Pulmonary artery endothelial cell (primary cell): ENCODE data around the gene SPRYD4. TPM values are rescaled to one million over a fixed set of nuclear protein-coding genes. Genes with fewer than 3 reads are reported as not detected.
"Not testable (repeated sequence)": the region's sequence is repeated elsewhere in the genome, so short reads cannot be mapped to it uniquely, and the experiment has no call there.

Source experiments
- DNase-seq: peaks from one replicate; pipeline ENCODE4 v3.0.0-alpha.2; 2011; ENCODE audit warnings: low read depth, low spot score
- total RNA-seq: library from RNA; depleted of rRNA; stranded (reverse); fragments of >200 nt; gene quantifications from 2 replicates; pipeline ENCODE4 v1.2.3, GENCODE V29; 2014

Gene SPRYD4
- total RNA-seq, 1 donor from 2014 or later = 1.7 TPM

DNA sequence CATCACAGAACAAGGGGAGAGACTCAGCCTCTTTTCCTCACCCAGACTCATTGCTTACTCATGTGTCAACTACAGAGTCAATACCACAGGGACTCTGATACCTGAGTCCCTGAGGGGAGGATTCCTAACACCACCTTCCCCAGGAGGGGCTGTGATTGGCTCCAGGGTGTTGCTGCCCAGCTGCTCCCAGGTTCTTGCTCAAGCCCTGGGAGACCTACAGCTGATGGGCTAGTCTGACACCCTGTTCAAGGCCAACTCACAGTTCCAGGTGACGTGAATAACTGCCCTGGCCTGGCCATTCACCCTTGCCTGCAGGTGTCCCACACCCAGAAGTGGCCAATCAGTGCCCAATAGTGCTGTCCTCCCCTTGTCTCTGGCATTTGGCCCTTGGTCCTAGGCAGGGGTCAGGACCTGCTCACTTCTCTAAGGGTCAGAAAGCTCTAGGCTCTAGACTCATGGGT, 8.6 kb downstream of the SPRYD4 start:
- no peak for DNase-seq

DNA sequence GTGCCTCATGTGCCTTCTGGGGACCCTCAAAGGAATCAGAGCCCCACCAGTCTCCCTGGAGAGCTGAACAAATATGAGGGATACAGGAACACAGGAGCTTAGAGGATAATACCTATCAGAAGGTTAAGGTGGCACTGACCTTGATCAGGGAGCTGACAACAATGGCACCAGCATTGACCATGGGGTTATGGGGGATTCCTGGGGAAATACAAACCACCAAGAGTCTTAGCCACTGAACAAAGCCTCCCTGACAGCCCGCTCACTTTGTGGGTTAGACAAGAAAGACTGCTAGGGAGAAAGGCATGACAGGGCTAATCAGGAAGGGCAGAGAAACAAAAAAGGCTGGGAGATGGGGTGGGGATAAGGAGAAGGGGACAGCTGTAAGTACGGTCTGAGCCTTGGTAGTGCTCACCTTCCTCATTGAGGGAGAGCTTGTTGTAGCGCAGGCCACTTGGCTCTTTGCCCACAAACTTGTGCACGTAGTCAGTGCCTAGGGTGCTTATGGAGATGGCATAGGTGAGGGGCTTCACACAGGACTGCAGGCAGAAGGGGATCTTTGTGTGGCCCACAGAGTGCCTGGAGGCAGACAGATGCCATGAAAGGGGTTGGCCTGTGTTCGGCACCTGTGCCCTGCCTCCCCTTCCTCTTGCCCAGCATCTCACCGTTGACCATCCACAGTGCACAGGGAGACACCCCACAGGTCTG, 9.3 kb downstream of the SPRYD4 start:
- no peak for DNase-seq

DNA sequence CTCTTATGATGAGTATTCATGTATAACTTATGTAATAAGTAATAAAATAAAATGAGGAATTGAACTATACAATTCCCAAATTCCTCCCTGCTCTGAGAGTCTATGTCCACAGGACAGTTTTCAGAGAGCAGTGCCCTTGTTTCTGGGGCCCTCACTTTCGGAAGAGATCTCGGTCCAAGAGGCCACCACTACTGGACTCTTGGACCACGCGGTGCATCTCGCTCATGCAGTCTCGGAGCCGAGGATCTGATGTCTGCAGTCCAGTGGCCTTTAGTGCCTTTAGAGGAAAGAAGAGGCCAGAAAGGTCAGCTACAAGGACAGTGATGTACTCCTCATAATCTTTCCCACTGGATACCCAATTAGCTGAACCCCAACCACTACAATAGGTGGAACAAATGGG, 11.2 kb downstream of the SPRYD4 start:
- DNase-seq = no peak

DNA sequence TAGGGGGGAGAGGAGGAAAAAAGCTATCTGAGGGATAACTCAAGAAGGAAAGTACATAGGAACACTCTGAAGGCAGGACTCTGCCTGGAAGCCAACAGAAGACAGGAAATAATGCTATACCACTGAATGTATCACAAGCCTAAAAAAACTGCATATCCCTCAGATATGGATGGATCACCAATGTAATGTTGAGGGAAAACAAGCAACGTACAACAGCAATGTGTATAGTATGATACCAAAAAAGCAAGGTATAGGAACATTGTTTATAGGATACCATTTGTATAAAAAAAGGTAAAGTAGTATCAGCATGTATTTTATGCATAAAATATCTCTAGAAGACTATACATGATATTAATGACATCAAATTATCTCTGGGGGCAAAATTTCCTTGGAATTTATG, 16.2 kb downstream of the SPRYD4 start:
- no peak for DNase-seq

DNA sequence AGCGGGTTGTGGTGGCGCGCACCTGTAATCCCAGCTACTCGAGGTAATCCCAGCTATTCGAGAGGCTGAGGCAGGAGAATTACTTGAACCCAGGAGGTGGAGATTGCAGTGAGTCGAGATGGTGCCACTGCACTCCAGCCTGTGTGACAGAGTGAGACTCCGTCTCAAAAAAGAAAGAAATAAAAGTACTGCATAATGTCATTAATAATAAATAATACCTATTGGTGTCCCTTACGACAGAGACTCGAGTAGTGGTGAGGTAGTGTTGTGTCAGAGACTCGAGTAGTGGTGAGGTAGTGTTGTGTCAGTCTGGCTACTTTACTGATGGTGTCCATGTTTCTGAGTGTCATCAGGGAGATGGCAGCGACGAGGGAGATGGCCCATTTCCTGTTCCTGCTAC, 18.3 kb downstream of the SPRYD4 start:
- DNase-seq = no peak

DNA sequence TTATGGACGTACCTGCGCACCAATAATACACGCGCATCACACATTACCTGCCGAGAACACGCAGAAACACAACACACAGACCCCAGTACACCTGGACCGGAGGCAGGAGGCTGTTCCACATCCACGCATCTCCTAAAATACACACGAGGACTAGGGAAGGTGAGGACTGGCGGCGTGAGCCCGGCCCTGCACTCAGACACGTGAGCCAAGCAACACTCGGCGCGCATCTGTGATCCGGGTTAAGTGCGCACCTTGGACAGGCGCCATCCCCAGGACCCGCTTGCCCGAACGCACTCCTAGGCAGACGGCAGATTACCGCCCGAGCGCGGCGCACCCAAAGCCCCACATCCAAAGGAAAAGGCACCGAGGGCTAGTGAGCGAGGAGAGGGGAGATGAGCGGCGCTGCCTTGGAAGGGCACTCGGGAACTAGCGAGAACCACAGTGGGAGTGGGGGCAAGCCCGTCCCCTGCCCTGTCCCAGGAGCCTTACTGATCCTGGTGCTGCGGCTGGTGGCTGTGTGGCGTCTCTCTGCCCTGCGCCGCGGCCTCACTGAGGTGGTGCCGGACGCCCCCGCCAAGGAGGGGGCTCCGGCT, 19.2 kb downstream of the SPRYD4 start:
- no peak for DNase-seq

DNA sequence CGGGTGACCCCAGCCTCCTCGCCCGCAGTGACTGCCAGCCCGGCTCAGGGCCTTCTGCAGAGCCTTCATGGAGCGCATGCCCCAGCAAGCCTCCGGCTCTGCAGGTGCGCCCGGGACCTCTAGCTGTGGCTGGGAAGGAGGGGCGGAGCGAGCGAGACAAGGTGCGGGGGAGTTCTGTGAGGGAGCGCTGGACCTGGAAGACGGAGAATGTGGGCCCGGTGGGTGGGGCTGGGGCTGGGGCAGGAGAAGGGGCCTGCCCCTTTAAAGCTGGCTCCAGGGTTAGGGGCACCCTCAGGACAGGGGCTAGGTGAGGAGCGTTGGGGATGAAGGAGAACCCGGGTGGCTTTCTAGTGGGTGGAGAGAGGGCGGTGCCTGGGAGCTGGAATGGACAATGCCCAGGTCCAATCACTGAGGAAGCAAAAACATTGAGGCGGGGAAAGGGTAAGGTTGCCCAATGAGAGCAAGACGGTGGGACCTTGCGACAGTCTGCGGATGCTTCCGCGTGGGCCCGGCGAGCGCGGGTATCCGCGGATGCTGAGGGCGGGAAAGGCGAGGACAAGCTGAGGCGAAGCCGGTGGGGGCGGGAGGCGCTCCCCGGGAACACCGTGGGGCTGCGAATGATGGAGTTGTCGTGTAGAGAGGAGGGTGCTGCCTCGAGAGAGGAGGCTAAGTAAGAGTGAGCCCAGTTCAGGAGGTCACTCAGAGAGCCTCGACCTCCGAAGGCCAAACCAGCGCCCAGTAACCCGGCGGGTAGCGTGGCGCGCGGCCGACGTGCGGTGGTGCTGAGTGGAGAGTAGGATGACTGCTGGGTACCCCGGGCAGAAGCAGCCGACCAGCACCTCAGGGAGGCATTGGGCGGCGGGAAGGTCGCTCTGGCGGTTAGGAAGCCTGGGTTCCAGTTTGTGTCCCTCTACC, 19.9 kb downstream of the SPRYD4 start, which contains the start of gene GLS2:
GLS2 (minus strand) TSS at position 121 of the 915 bp plus-strand sequence; CDS start at position 78, 43 bp downstream.
- no peak for DNase-seq

DNA sequence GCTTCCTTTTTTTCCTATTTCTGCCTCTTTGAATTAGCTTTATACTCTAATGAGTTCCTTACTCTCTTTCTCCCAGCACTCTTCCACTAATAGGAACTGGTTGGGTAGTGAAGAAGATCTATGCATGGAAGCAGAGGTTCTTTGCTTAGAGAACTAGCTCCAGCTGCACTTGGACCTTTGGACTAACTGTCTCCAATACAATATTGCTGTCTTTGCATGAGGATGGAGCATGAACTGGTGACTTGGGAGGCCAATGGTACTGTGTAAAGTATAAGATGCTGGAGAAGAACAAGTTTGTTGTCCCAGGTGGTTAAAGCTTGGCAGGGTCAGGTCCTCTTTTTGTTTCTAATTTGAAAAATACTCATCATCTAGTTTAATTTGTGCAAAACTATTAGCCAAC, 22.0 kb downstream of the SPRYD4 start:
- no peak for DNase-seq

DNA sequence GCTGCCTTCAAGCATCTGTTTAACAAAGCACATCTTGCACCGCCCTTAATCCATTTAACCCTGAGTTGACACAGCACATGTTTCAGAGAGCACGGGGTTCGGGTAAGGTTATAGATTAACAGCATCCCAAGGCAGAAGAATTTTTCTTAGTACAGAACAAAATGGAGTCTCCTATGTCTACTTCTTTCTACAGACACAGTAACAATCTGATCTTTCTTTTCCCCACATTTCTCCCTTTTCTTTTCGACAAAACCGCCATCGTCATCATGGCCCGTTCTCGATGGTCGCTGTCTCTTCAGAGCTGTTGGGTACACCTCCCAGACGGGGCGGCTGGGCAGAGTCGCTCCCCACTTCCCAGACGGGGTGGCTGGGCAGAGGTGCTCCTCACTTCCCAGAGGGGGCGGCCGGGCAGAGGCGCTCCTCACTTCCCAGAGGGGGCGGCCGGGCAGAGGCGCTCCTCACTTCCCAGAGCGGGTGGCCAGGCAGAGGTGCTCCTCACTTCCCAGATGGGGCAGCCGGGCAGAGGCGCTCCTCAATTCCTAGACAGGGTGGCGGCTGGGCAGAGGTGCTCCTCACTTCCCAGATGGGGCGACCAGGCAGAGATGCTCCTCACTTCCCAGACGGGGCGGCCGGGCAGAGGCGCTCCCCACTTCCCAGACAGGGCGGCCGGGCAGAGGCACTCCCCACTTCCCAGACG, 25.2 kb downstream of the SPRYD4 start:
- not testable (repeated sequence) for DNase-seq

DNA sequence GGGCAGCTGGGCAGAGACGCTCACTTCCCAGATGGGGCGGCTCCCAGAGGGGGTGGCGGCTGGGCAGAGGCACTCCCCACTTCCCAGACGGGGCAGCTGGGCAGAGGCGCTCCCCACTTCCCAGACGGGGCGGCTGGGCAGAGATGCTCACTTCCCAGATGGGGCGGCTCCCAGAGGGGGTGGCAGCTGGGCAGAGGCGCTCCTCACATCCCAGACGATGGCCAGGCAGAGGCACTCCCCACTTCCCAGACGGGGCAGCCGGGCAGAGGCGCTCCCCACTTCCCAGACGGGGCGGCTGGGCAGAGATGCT, 25.7 kb downstream of the SPRYD4 start:
- DNase-seq = not testable (repeated sequence)

DNA sequence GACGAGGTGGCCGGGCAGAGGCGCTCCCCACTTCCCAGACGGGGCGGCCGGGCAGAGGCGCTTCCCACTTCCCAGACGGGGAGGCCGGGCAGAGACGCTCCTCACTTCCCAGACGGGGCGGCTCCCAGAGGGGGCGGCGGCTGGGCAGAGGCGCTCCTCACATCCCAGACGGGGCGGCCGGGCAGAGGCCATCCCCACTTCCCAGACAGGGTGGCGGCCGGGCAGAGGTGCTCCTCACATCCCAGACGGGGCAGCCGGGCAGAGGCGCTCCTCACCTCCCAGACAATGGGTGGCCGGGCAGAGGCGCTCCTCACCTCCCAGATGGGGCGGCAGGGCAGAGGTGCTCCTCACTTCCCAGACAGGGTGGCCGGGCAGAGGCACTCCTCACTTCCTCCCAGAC, 26.1 kb downstream of the SPRYD4 start:
- DNase-seq = not testable (repeated sequence)

DNA sequence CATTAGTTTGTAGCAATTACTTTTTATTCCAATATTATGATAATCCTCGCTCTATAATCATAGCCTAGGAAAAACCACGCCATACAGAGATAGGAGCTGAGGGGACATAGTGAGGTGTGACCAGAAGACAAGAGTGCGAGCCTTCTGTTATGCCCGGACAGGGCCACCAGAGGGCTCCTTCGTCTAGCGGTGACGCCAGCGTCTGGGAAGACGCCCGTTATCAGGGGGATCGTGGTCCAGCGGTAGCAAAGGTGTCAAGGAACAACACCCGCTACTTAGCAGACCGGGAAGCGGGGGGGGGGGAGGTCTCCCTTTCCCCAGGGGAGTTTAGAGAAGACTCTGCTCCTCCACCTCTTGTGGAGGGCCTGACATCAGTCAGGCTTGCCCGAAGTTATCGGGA, 28.3 kb downstream of the SPRYD4 start:
- DNase-seq = not testable (repeated sequence)

DNA sequence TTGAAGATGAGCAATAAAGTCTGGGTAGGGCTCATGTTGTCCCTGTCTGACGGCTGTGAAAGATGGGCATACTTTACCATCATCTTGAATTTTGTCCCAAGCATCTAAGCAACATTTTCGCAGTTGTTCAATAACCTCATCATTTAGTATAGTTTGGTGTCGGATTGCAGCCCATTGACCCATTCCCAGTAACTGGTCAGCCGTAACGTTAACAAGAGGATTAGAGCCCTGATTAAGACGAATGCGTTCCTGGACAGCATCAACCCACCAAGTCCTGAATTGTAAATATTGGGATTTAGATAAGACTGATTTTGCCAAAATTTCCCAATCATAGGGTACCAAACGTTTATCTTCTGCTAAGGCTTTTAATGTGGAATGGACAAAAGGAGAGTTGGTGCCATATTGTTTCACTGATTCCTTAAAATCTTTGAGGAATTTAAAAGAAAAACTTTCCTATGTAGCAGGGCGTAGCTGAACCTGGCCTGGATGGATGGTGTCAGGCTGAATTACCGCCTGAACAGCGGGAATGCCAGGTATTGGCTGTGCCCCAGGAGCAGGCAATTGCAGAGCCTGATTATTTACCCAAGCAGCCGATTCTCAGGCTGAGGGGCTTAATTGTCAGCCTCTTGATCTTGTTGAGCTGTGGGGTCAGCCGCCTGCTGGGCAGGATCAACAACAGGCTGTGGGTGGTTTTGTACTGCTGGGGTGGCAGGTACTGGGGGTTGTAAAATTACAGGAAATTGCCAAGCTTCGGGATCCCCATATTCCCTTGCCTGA, 29.9 kb downstream of the SPRYD4 start:
- DNase-seq = not testable (repeated sequence)

DNA sequence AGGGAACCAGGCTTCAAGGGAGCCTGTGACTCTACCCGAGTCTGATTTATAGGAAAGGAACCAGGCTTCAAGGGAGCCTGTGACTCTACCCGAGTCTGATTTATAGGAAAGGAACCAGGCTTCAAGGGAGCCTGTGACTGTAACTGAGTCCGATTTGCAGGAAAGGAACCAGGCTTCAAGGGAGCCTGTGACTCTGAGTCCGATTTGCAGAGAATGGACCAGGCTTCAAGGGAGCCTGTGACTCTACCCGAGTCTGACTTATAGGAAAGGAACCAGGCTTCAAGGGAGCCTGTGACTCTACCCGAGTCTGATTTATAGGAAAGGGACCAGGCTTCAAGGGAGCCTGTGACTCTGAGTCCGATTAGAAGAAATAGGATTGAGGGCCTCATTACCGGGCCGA, 31.1 kb downstream of the SPRYD4 start:
- DNase-seq = not testable (repeated sequence)

DNA sequence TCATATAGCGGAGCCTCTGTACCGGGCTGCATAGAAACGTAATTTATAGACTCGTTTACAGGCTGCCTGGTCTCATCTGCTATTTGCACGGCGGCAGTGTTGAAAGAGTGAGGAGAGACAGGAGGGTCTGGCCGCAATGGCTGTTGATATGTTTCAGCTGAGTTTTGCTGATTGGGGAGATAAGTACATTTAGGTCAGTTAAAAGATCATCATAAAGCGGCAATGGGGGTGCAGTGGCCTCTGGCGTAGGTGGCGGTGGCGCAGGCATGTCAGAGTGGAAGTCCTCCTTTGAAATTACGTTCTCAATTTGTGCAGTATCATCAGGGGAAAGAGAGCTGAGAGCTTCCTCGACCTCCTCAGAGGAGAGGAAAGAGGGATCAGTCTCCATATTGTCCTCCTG, 31.5 kb downstream of the SPRYD4 start:
- DNase-seq = not testable (repeated sequence)

DNA sequence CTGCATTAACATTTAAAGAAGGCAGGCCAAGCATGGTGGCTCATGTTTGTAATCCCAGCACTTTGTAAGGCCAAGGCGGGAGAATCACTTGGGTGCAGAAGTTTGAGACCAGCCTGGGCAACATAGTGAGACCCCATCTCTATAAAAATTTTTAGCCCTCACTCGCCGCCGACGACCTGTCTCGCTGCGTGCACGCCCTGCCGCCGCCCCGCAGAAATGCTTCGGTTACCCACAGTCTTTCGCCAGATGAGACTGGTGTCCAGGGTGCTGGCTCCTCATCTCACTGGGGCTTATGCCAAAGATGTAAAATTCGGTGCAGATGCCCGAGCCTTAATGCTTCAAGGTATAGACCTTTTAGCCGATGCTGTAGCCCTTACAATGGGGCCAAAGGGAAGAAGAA, 42.4 kb downstream of the SPRYD4 start:
- DNase-seq = no peak

DNA sequence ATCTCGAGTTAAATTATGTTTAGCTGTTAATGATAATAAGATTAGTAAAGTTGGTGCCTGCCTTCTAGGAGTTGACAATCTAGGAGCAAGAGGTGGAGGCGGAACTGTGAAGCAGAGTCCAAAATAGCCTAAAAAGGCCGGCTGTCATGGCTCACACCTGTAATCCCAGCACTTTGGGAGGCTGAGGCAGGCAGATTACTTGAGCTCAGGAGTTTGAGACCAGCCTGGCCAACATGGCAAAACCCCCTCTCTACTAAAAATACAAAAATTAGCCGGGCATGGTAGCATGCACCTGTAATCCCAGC, 45.6 kb downstream of the SPRYD4 start:
- not testable (repeated sequence) for DNase-seq

DNA sequence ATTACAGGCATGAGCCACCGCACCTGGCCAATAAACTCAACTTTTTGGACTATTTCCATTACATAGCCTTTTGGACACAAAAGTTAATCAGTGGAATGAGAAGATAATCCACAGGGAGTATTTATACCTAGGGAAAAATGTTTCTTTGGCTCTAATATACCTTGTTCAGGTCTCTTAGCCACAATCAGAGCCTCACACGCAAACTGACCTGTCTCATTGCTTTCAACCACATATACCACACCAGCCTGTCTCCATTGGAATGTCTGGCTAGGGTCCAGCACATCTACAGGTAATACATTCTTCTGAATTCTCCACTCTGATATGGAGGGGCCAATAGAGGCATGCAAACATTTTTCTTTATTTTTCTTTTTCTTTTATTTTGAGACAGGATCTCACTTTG, 49.5 kb downstream of the SPRYD4 start:
- DNase-seq = no peak

DNA sequence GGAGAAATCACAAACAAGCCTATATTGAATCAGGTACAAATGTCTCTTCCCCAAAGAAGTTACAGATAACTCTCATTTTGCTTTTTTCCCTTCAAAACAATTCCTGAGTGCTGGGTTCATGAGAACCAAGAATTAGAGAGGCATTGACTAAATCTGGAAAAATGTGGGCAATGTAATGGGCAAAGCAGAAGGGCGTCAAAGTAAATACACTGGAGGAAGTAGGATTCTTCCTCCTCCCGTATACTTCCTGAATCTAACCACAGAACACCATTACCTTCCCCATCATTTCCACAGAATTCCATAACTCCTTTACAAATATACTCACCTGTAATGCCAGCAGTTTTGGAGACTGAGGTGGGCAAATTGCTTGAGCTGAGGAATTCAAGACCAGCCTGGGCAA, 50.2 kb downstream of the SPRYD4 start:
- no peak for DNase-seq

DNA sequence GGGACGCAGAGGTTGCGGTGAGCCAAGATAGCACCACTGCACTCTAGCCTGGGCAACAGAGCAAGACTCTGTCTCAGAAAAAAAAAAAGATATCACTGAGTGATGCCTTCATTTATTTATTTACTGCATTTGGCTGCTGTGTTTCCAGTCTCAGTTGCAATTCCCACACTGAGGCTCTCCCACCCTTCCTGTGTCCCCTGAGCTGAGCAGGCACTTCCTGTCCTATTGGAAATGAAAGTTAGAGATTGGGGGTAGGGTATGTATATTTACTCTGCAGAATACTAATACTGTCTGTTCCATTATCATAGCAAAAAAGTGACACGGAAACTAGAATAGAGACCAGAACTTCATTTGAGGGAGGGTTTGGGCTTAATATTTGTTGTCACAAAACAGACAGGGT, 51.7 kb downstream of the SPRYD4 start:
- no peak for DNase-seq

DNA sequence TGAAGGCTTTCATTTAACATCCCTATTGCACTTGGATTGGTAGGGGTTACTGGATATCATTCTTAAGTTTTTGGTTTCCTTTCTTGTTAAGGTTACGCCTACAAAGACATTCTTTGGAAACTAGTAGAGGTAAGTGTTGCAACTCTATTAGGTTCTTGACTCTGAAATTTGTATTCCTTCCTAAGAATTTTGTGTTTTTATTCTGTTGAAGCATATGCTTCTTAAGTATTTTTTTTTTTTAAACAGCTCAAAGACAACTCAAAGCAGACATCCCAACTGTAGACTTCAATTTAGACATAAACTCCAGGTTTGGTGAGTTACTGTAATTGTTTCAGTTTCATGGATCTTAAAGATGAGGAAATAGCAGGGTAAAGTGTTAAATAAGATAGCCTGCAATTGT, 52.1 kb downstream of the SPRYD4 start:
- DNase-seq = no peak
